ENCODE measurements around the gene KIF12.

Gene KIF12

DNA sequence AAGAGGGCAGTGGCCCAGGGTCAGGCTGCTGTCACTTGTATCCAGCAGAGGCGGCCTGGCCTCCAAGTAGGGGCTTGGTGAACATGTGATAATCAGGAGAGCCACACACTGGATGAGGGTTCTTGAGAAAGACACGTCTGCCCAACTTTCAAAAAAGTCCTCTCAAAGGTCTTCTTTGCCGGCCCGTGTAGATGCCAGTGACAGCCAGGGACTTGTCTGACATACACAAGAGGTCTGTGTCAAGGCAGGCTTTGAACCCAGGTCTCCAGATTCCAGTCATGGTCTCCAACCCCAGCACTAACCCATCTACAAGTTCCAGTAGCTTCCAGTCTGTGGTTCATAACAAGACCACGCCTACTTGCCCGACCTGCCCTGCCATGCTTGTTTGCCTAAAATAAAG lies 13.1 kb downstream of the KIF12 start:
- Histone ChIP-seq H3K27ac (ENCODE audit: low read length) (no peak overlapping the region), H3K9ac (ENCODE audit: low read depth, low read length) (no peak overlapping the region), H3K4me1 (ENCODE audit: insufficient read depth, low read length) (no peaks in the 10 kb centered on the region), H3K36me3 (ENCODE audit: insufficient read depth, low read length) (no peaks in the 10 kb centered on the region), H3K27me3 (ENCODE audit: insufficient read depth, low read length, poor library complexity) (peaks cover 20% of the 10 kb centered on the region), H3K4me3 (ENCODE audit: low read depth in 1 of 2, low read length in 2 of 2) (no peak overlapping the region), H2AFZ (ENCODE audit: low read depth, low read length) (no peak overlapping the region), H4K20me1 (ENCODE audit: insufficient read depth, low read length) (no peaks in the 10 kb centered on the region), H3K9me3 (ENCODE audit: insufficient read depth, low read length, severe bottlenecking) (no peaks in the 10 kb centered on the region), H3K4me2 (ENCODE audit: insufficient read depth, low read length) (no peak overlapping the region), H3K79me2 (ENCODE audit: insufficient read depth, low read length) (no peaks in the 10 kb centered on the region)
- DNase-seq (no peak), ATAC-seq (ENCODE audit: insufficient read depth, low read depth) (no peak)
- TF ChIP-seq, protein P1, sequence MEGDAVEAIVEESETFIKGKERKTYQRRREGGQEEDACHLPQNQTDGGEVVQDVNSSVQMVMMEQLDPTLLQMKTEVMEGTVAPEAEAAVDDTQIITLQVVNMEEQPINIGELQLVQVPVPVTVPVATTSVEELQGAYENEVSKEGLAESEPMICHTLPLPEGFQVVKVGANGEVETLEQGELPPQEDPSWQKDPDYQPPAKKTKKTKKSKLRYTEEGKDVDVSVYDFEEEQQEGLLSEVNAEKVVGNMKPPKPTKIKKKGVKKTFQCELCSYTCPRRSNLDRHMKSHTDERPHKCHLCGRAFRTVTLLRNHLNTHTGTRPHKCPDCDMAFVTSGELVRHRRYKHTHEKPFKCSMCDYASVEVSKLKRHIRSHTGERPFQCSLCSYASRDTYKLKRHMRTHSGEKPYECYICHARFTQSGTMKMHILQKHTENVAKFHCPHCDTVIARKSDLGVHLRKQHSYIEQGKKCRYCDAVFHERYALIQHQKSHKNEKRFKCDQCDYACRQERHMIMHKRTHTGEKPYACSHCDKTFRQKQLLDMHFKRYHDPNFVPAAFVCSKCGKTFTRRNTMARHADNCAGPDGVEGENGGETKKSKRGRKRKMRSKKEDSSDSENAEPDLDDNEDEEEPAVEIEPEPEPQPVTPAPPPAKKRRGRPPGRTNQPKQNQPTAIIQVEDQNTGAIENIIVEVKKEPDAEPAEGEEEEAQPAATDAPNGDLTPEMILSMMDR (IDR thresholded peaks at IDR 0.05; ENCODE audit: borderline replicate concordance, extremely low read depth, low read length, poor library complexity, severe bottlenecking): no peak
- no peak for TF ChIP-seq EZH2 (IDR thresholded peaks at IDR 0.05; ENCODE audit: borderline replicate concordance, low read depth, low read length, severe bottlenecking)

DNA sequence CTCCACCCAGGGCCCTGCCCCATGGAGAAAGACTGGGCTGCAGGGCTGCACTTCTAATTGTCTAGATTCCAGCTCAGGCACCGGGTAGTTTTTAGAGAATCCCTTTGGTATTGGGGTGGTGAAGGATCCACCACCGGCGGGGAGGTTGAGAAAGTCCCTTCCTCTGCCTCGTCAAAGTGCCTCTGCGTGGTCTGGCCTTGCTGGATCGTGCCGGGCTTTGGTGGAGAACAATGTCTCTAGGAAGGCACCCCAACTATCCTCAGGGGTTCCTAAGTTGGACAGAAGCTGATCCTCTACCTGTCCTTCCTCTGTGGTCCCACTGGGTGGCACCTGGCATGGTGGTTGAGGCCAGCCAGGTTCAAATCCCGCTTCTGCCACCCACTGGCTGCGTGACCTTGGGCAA lies 13.7 kb downstream of the KIF12 start:
- Histone ChIP-seq H3K79me2 (ENCODE audit: insufficient read depth, low read length) (no peaks in the 10 kb centered on the region), H3K27me3 (ENCODE audit: insufficient read depth, low read length, poor library complexity) (peaks cover 20% of the 10 kb centered on the region), H3K4me1 (ENCODE audit: insufficient read depth, low read length) (no peaks in the 10 kb centered on the region), H3K9me3 (ENCODE audit: insufficient read depth, low read length, severe bottlenecking) (no peaks in the 10 kb centered on the region), H4K20me1 (ENCODE audit: insufficient read depth, low read length) (no peaks in the 10 kb centered on the region), H3K9ac (ENCODE audit: low read depth, low read length) (no peak overlapping the region), H3K4me3 (ENCODE audit: low read depth in 1 of 2, low read length in 2 of 2) (no peak overlapping the region), H2AFZ (ENCODE audit: low read depth, low read length) (no peak overlapping the region), H3K4me2 (ENCODE audit: insufficient read depth, low read length) (no peak overlapping the region), H3K27ac (ENCODE audit: low read length) (no peak overlapping the region), H3K36me3 (ENCODE audit: insufficient read depth, low read length) (no peaks in the 10 kb centered on the region)
- no peak for TF ChIP-seq EZH2 (IDR thresholded peaks at IDR 0.05; ENCODE audit: borderline replicate concordance, low read depth, low read length, severe bottlenecking)
- TF ChIP-seq, protein P1 (IDR thresholded peaks at IDR 0.05; ENCODE audit: borderline replicate concordance, extremely low read depth, low read length, poor library complexity, severe bottlenecking): no peak
- ATAC-seq (ENCODE audit: insufficient read depth, low read depth) (no peak), DNase-seq (no peak)

DNA sequence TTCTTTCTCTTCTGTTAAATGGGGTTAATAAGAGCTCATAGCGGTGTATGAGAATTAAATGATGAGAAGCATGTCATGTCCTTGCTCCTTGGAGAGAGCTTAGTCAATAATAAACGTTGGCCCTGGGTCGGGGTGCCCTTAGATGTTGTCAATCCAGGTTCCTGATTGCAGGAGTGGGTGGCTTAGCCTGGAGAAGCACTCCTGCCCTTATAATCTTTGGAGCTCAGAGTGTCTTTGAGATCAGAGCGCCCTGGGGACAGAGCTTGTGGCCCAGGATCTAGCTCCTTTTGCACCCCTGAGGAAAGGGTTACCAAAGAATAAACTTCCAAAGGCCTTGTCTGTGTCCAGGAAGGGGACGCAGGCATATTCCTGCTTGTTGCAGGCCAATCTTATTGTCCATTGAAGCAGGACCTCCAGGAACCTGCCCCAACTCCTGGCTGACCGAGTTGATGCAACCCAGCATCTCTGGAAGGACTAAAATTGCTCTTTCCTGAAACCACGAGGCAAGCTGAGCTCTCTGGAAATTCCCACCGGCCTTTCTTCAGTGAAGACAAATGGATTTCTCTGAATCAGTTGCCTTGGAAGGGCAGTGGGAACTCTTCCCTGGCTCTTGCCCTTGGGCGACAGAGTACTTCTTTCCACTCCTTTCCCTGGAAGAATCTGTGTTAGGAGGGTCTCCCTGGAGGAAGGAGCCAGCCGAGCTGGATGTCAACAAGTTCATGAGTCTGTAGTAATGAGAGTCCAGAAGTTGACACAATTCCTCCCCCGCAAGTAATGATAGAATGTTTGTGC lies 14.6 kb downstream of the KIF12 start:
- no peak overlapping the region for H2AFZ ChIP-seq (ENCODE audit: low read depth, low read length)

More for the DNA sequence above, 14.6 kb downstream of the KIF12 start:
- no peak for DNase-seq
- ATAC-seq (ENCODE audit: insufficient read depth, low read depth): no peak
- Histone ChIP-seq H3K79me2 (ENCODE audit: insufficient read depth, low read length) (no peaks in the 10 kb centered on the region), H3K4me2 (ENCODE audit: insufficient read depth, low read length) (no peak overlapping the region), H3K9me3 (ENCODE audit: insufficient read depth, low read length, severe bottlenecking) (no peaks in the 10 kb centered on the region), H3K9ac (ENCODE audit: low read depth, low read length) (no peak overlapping the region), H4K20me1 (ENCODE audit: insufficient read depth, low read length) (no peaks in the 10 kb centered on the region), H3K36me3 (ENCODE audit: insufficient read depth, low read length) (no peaks in the 10 kb centered on the region), H3K4me3 (ENCODE audit: low read depth in 1 of 2, low read length in 2 of 2) (no peak overlapping the region), H3K27ac (ENCODE audit: low read length) (no peak overlapping the region), H3K27me3 (ENCODE audit: insufficient read depth, low read length, poor library complexity) (peaks cover 20% of the 10 kb centered on the region), H3K4me1 (ENCODE audit: insufficient read depth, low read length) (no peaks in the 10 kb centered on the region)
- TF ChIP-seq EZH2 (IDR thresholded peaks at IDR 0.05; ENCODE audit: borderline replicate concordance, low read depth, low read length, severe bottlenecking): no peak
- TF ChIP-seq, protein P1 (IDR thresholded peaks at IDR 0.05; ENCODE audit: borderline replicate concordance, extremely low read depth, low read length, poor library complexity, severe bottlenecking): no peak
